GM19455 (cell line): ENCODE measurements around the gene EXOC3L4.

Experiments used
- ATAC-seq: cut with Tn5 transposase; IDR thresholded peaks from one replicate; pipeline ENCODE4 v1.9.1; 2021; ENCODE audit not compliant: unreplicated experiment

EXOC3L4 gene

GRCh38 chr14:103090481-103091020 is 4.0 kb upstream of the EXOC3L4 start:
- no peak for ATAC-seq

GRCh38 chr14:103091041-103091882 is 3.3 kb upstream of the EXOC3L4 start:
- peak; percentile 53 for ATAC-seq

DNA sequence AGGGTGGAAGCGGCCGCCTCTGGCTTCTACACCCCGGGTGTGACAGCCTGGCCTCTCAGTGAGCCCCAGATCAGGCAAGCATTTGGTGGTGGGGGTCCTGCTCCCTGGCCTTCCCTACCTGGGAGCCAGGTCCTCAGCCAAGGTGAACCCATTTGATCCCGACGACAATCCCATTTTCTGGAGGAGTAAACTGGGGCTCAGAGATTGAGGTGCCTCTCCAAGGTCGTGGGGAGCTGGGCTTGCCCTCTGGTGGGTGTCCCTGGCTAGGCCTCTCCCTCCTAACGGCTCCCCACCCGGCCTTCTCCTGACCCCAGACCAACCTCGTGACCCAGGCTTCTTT is 2.7 kb upstream of the EXOC3L4 start:
- ATAC-seq = no peak

DNA sequence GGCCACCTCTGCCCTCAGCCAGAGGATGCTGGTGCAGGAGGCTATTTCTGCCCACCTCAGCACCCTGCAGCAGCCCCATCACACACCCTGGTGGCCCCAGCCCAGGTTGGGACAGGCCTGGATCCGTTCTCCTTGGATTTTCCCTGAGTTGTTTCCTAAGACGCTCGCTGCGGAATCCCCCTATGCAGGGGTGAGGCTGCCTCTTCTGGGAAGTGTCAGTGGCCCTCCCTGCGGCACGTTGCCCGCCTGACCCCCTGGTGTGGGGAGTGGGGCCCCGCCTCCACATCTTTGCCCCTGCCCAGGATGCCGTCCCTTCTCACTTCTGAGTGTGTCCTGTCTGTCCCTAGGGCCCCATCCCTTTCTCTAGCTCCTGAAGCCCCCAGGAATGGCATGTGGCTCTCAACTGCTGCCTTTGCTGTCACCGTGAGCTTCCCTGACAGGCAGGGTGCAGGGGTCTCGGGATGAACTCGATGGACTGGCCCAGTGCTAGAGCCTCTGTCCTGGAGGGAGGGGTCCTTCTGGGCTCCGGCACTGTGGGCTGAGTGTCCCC is 594 bp upstream of the EXOC3L4 start:
- no peak for ATAC-seq

- no peak for ATAC-seq
Measured at GRCh38 chr14:103095210-103095778, 769 bp downstream of the EXOC3L4 start.

DNA sequence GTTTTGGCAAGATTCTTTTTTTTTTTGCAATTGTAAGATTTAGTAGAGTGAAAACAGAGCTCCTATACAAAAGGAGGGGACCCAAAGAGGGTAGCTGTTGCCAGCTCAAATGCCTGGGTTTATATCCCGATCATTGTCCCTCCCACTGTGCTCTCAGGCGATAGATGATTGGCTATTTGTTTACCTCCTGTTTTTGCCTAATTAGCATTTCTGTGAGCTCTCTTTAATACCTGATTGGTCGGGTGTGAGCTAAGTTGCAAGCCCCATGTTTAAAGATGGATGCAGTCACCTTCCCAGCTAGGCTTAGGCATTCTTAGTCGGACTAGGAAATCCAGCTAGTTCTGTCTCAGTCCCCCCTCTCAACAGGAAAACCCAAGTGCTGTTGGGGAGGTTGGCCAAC is 1.9 kb downstream of the EXOC3L4 start:
- ATAC-seq = no peak

- no peak for ATAC-seq
Measured at GRCh38 chr14:103097244-103097993, 2.9 kb downstream of the EXOC3L4 start.

- no peak for ATAC-seq
Measured at GRCh38 chr14:103097994-103098957, 3.8 kb downstream of the EXOC3L4 start.

- ATAC-seq = no peak
Measured at GRCh38 chr14:103099081-103099732, 4.7 kb downstream of the EXOC3L4 start.

DNA sequence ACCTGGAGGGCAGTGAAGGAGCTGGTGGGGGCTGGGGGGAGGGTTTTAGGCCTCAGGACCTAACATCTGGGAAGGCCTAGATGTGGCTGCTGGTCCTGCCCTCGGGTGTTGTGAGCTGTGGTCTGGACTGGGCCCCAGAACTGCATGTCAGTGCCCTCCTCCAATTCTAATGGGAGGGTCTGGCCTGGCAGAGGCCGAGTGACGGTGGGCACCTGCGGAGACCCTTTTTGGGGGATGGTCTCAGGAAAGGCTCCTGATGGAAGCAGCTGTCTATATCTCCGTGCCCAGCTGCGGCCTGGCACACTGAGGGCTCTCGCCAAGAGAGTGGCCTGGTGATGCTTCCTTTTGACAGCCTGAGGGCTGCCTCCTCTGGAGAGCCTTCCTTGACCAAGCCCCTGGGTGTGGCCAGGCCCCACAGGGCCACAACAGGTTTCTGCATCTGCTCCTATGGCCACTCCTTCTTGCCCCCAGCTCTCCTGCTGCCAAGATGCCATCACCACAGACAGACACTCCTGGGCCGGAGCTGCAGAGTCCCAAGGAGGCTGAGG is 5.3 kb downstream of the EXOC3L4 start:
- ATAC-seq = no peak

DNA sequence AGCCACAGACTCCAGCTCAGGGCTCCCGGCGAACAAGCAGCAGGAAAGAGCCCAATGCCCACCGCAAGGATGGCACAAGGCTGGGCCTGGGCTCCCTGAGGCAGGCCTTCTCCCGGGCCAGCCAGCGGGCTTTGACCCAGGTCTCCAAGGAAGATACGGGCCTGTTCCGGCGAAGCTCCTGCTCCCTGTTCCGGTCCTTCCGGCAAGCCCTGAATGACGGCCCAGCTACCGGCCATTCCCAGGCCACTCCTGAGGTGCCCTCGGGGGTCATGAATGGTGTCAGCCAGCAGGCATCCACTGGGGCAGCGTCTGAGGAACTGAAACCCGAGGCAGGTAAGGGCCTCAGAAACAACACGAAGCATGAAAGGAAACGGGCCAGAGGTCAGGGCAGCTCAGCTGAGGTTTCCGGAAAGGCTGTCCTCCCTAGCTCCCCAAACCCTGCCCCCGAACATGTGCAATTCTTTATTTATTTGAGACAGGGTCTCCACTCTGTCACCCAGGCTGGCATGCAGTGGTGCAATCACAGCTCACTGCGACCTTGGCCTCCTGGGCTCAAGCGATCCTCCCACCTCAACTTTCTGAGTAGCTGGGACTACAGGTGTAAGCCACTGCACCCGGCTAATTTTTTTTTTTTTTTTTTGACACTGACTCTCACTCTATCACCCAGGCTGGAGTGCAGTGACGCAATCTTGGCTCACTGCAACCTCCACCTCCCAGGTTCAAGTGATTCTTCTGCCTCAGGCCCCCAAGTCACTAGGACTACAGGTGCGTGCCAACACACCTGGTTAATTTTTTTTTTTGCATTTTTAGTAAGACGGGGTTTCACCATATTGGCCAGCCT is 6.0 kb downstream of the EXOC3L4 start:
- no peak for ATAC-seq

- ATAC-seq = no peak
Measured at GRCh38 chr14:103101257-103101962, 6.9 kb downstream of the EXOC3L4 start.

DNA sequence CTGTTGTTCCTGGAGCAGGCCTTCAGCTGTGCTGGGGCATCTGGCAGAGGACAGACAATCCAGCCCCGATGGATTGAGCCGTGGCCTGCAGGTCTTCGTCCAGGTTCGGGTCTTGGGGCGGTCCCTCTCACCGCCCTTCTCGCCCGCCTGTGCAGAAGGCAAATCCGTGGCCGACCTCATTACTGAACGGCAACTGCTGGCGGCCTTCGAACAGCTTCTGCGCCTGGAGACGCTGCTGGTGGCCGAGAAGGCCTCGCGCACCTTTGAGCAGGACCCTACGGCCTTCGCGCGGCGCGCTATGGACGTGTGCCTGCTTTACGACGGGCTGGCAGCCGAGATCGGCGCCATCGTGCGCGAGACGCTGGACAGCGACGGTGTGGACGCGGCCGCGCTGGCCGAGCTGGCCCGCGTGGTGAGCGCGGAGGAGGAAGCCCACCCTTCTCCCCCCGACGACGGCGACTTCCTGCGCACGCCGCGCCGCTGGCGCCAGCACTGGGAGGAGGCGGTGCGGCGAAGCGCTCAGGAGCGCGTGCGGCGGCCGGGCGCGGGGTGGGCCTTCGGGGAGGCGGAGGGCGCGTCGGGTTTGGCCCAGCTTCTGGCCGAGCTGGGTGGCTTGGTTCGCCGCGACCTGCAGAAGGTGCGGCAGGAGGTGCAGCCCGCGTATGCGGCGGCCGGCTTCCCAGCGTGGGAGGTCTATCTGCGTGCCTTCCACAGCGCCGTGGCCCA is 7.6 kb downstream of the EXOC3L4 start:
- no peak for ATAC-seq

- no peak for ATAC-seq
Measured at GRCh38 chr14:103102689-103103260, 8.2 kb downstream of the EXOC3L4 start.

DNA sequence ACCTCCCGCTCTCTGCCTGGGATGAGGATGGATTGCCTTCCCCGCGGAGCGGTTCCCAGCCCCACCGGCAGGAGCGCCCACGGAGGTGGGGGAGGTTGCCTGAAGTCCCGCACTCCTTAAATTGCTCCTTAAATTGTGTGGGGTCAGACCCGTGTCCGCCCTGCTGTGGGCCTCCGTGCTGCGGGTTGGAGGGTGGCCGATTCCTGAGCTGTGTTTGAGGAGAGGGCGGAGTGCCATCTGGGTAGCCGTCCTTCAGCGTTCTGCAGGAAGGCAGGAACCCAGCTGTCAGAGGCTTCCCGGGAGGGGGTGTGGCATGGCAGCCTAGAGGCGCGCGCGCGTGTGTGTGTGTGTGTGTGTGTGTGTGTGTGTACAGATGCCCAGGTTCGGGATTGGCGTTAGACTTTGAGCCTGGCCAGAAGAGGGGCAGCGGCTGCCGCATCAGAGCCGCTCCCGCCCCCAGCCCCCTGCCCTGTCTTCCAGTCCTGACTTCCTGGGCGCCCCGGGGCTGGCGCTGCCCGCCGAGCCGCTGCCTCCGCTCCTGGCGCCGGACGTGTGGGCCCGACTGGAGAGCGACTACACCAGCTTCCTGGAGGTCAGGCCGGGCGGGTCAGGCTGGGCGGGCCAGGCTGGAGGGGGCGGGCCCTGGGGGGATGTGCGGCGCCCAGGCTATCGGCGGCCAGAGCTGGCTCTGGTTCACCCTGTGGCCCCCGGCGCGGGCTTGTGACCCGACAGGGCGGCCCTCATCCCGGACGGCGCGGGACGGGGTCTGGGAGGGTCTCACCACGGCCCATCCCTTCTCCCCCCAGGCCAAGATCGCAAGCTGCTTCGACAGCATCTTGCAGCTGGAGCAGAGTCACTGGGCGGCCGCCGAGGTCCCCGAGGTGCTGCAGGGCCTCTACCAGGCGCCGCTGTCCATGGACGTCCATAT is 9.2 kb downstream of the EXOC3L4 start:
- ATAC-seq = no peak

- no peak for ATAC-seq
Measured at GRCh38 chr14:103104389-103104653, 9.8 kb downstream of the EXOC3L4 start.
